ENCODE results near the gene SPDYE4.
"Not testable (repeated sequence)": the region's sequence is repeated elsewhere in the genome, so short reads cannot be mapped to it uniquely, and the experiment has no call there.

Gene SPDYE4, protein sequence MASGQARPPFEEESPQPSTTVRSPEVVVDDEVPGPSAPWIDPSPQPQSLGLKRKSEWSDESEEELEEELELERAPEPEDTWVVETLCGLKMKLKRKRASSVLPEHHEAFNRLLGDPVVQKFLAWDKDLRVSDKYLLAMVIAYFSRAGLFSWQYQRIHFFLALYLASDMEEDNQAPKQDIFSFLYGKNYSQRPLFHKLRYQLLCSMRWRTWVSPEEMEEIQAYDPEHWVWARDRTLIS

DNA sequence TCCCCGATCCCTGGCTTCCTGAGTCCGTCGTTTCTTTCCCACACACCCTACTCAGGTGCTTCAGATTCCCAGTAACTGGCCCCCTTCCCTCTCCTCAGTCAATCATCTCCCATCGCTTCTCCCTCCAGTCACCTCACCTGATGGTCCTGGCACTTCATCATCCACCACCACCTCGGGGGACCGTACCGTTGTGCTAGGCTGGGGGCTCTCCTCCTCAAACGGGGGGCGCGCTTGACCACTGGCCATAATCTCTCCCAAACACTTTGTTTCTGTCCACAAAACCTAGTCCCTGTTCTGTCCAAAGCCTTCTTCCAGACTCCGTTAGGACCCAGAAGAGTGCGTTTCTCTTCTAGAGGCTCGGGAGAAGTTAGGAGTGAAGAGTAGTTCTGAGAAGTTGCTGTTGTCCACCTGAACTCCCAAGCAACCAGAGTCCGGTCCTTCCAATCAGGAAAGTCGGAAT lies at the start of gene SPDYE4:
Gene SPDYE4 (minus strand): TSS at position 410 of the 460 bp plus-strand sequence. CDS start 164 bp downstream, at position 246.
- no peak for DNase-seq (ENCODE audit: low read depth)

DNA sequence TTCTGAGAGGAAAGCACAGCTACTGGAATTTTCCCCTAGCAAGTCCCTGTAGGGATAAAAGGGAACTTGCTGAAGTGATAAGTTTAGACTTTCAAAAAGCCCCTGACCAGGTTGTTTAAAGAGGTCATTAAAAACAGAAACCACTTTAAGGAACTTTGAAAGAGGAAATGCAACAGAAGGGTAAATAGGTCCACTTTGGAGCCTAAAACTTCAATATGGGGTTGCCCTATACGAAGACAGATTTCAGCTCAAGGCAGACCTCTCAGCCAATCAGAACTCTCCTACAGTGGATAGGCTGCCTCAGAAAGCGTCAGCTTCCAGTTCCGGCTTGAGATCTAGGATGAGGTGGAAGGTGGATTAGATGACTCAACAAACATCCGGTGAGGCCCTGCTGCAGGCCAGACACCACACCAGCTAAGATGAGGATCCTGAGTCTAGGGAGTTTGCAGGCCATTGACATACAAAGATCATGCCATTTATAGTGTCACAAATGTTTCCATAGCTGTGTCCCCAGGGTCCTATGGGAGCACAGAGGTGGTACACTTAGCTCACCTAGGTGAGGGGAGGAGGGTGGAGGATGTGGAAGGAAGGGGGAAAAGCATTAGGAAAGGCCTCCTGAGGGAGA lies 48.7 kb upstream of the SPDYE4 start:
- no peak for DNase-seq (ENCODE audit: low read depth)

DNA sequence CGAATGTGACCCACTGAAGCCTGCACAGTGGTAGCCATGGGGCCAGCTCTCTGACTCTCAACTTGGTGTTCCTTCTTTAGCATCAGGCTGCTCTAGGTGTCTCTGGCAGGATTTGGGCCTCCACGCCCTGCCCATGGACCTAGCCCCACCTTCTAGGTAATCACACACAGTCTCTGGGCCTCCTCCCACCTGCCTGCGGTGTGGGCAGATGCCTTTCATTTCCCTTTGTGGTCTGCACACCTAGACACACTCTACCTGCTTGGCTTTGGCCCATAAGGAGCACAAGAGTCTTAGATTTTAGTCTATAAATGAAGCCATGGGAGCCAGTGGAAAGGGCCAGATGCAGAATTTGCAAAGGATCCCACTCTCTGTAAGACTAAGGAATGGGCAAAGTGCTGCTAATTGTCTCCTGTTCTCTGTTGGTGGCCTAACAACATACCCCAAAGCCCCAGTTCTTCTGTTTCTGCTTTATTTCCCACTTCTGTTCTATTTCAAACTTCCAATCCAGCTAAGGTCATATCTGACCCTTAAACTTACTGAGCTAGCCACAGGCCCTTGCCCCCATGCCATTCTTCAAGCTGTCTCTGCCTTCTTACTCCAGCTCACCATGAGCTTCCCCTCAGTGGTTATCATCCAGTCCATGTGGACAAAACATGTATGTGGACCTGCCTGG lies 48.0 kb upstream of the SPDYE4 start:
- DNase-seq (ENCODE audit: low read depth), result no peak

DNA sequence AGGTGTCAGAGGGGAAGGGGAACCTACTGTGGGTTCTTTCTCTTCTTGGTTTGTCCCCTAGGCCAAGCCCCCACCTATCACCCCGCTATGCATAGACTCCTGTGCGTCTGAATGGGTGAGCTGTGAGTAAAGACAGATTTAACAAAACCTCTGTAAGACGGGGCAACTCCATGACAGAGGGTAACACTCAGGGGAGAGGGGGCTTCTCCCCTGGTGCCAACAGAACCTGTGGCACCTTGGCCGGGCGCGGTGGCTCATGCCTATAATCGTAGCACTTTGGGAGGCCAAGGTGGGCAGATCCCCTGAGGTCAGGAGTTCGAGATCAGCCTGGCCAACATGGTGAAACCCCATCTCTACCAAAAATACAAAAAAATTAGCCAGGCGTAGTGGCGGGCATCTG lies 47.0 kb upstream of the SPDYE4 start:
- not testable (repeated sequence) for DNase-seq (ENCODE audit: low read depth)

DNA sequence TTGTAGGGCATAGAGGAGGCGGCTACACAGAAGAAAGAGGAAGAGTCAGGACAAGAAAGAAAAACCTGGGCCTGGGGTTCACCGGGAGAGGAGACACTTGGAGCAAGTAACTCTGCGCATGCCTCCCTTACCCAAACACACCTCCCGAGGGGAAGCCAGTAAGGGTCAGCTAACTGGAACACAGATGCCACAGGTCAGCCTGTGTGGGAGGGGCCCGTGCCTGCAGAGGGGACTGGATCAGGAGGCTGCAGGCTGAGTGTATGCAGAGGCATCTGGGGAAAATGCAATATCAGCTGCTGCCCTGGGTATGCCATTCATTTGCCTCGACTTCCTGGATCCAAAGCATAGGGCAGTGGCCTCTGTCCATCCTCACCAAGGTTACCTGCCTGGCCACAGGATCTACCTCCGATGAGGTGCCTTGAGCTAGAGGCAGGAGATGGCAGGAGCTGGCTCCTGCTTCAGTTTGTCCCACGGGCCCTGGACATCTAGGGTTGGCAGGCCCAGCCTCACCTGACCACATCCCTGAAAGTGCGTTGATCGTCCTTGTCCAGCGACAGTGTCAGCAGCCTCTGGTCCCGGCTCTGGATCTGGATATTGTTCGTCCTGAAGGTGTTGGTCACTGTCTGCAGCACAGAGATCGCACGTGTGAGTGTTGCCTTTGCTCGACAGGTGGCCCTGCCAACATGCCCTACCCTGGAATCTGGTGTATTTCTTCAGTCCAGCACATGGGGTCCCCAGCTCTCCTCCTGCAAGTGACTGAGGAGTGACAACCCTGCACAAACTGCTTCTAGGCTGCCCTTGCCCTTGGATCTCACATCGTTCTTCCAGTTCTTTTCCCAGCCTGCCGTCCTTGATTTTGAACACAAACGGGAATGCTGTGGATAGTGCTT lies 45.4 kb upstream of the SPDYE4 start:
- DNase-seq (ENCODE audit: low read depth), result no peak

DNA sequence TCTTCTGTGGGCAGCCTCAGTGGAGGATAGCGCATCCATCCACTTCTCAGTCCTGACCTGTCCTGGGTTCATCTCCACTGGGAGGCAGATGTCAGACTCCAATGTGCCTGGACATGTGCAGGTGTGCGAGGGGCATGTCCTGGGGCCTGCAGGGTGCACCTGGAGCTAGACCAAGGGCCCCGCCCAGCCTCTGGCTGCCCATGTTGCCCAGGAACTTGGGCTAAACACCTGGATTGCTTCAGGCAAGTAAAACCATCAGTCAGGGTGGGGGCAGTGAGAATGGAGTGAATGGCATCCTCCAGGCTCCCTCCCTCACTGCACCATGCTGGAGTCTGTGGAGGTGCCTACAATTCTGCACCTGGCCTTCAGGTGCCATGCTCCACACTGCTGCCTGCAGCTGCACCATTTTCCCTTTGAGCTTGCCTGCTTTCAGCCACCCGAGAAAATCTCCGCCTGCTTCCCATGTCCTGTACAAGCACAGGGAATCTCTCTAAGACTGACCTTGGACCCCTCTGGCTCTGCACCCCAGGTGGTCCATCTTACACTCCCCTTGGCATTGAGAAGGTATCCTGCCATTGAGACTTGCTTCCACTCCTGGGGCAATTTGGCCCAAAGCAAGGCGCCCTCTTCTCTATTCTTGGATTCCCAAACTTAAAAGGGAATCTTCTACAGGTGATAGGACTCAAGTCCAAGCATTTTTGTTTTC lies 42.9 kb upstream of the SPDYE4 start:
- DNase-seq (ENCODE audit: low read depth), result no peak

DNA sequence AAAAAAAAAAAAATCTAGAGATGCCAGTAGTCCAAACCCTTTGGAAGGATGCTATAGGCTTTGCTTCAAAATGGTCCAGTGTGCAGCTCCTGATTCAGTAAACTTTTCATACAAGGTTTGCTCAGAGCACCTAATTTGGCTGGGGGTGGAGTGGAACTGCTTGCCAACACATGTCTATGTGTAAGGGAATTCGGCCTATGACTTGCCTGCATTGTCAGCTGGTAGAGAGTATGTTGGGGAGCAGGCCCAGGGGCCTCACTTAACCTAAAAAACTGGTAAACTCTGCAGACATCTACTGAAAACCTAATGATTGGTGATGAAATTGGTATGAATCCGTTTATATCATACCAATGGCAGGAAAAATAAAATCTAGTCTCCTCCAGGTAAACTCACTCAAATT lies 42.3 kb upstream of the SPDYE4 start:
- no peak for DNase-seq (ENCODE audit: low read depth)

DNA sequence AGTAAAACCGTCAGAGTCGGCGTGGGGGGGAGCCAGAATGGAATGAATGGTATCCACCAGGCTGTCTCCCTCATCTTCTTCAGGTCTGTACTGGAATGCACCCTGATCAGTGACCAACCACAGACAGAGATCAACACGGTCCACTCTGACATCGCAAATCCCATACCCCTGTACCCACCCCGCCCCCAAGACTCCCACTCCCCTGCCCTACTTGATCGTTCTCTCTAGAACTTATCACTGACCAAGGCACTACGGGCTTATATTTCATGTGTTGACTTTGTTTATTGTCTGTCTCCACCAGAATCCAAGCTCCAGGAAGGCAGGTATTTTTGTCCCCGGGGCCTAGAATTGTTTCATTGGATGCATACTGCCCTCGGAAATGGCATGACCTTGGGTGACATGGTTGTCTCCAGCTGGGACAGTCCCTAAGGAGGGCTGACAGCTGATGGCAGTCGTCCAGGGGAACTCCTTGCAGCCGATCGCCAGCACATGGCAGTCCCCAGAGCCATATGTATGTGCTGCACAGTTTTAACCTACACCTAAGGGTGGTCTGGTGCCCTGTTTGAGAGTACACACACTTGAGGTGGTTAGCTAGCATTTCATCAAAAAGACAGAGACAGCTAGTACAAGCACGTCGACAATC lies 41.3 kb upstream of the SPDYE4 start:
- no peak for DNase-seq (ENCODE audit: low read depth)

DNA sequence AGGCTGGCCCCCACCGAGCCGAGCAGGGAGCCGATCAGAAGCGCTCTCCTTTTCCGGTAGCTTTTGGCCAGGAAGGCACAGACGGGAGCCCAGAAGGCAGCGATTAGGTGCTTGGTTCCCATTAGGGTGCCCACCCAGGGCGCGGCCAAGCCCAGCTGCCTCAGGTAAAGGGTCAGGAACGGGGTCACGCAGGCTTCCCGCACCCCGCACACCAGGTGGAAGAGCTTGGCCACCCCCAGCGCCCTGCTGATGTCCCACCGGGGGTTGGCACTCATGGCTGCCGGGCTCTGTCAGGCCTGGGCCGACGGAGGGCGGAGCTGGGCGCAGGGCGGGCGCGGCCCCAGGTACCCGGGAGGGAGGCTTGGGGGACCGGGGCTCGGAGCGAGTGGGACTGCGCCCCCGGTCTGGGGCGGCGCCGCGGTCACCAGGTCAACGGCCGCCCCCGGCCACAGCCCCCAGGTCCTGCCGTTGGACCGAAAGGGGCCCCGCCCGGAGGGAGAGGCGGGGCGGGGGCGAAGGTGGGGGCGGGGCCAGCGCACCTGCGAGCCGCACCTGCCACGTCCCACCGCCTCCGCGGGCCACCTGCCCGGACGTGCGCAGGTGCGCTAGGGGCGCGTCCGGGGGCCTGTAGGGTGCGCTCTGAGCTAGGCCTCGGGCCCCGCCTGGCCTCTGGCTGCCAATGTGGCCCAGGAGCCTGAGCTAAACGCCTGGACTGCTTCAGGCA lies 40.7 kb upstream of the SPDYE4 start, which contains the start of gene MFSD6L:
Gene MFSD6L (minus strand): TSS at position 520 of the 724 bp plus-strand sequence. CDS start 245 bp downstream, at position 275.
- no peak for DNase-seq (ENCODE audit: low read depth)

DNA sequence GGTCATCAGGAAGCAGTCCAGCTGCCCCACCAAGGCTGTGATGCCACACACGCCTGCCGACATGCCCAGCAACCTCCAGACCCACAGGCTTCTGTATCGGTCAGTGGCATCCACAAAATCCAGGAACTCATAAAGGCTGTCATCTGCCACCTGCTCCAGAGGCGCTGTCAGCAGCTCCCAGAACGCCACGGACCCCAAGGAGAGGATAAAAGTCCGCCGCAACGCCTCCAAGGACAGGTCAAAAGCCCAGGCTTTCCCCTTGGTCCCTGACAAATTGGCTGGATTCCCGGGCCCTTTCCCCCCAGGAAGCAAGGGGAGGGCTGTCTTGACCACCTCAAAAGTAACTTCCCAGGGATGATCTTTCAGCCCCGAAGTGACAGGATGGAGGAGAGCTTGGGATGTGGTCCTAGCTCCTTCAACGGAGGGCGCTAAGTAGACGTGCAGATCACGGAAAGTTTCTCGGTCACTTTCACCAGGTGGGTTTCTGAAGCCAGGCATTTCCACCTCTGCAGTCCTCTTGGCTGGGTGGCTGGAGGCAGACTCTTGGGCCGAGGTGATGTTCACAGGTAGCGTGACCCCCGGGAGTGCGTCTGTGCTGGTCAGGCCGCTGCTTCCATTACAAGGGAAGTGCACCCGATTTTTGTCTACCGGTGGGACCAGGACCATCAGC lies 40.0 kb upstream of the SPDYE4 start:
- DNase-seq (ENCODE audit: low read depth), result no peak

DNA sequence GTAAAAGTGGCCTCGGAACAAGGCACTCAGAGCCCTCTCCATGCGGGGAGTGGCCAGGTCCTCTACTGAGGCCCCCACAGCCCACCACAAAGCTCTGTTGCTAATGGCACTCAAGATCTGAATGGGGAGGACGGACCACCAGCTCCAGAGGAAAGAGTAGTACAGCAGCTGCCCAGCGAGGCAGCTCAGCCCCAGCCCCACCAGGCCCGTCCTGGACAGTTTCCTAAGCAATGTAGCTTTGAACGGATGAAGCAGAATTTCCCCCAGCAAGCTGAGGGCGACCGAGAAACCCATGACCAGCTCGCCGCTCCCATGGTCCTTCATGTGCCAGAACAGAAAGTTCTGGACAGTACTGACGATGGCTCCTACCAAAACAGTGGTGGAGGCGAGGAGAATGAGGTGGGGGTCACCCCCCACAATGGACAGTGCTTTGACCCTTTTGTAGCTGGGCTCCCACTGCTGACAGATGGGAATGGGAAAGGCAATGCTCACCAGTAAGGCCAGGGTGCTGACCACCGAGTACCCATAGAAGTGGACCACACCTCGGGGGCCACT lies 39.4 kb upstream of the SPDYE4 start:
- no peak for DNase-seq (ENCODE audit: low read depth)

DNA sequence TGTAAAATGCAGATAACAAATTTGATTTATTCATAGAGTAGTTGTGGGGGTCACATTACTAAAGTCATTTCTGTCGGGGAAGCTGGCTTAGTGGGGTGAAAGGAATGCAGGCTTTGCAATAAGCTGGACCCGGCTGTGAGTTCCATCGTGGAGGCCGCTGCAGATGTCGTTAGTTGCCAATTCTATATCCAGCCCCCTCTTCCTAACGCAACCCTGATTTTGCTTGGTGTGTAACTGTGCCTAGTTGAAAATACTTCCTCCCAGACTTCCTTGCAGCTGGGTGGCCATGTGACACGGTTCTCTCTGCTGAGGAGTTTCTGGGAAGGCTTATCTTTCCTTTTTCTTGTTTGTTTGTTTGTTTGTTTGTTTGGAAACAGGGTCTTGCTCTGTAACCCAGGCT lies 36.3 kb upstream of the SPDYE4 start:
- no peak for DNase-seq (ENCODE audit: low read depth)

DNA sequence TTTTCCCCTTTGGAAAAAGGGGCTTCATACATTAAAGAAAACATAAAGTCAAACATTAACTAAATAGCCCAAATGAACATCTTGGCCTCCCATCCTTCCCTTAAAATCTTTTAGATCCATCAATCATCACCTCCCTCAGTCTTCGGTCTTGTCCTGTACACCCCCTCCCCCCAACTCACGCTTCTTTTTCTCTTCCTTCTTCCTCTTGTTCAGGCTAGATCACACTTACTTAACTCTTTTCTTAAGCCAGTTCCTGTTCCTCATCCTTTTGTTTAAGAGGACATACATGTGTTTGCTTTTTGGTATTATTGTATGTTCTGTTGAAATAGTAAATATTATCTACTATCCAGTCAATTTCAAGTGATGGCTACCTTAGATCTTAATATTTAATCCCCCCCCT lies 35.3 kb upstream of the SPDYE4 start:
- no peak for DNase-seq (ENCODE audit: low read depth)

DNA sequence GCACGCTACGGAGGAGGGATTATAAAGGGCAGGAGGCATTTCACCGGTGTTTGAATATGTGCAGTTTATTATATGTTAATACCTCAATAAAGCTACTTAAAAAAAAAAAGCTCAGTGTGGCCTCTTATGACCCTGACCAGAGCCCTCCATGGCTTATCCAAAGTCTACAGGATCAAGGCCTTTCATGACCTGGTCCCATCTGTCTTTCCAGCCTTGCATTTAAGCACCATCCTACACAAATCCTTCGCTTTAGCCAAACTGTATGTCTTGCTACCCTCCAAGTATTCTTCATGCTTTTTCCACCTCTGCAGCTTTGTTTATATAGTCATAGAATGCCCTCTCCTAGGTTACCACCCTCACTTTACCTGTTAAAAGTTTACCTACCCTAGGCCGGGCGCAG lies 34.3 kb upstream of the SPDYE4 start:
- no peak for DNase-seq (ENCODE audit: low read depth)

DNA sequence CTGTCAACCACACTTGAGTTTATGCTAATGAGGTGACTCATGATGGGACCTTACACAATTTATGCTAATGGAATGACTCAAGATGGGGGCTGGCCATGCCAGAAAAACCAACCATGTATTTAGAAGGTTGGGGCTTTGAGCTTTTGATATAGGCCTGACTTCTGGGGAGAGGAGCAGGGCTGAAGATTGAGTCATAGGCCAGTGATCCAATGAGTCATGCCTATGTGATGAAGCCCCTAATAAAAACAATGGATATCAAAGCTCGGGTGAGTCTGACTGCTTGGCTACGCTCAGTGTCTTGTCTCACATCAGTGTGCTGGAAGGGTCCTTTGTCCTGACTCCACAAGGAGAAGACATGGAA lies 33.5 kb upstream of the SPDYE4 start:
- no peak for DNase-seq (ENCODE audit: low read depth)

DNA sequence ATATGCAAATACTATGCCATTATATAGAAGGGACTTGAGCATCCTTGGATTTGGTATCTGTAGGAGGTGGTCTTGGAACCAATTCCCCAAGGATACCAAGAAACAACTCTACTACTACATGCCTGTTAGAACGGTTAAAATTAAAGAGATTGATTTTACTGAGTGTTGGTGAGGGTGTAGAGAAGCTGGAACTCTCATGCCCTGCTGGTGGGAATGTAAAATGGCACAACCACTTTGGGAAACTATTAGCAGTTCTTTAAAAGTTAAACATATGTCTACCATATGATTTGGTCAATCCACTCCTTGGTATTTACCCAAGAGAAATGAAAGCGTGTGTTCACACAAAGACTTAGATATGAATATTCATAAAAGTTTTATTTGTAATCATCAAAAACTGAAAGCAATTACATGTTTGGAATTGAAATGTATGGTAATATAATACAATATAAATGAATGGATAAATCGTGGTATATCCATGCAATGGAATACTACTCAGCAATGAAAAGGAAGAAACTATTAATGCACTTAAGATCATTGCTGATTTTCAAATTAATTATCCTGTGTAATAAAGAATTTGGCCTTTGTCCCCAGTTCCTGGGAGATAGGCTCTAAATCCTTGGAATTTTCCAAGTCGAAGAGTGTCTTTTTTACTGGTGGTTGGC lies 33.0 kb upstream of the SPDYE4 start:
- no peak for DNase-seq (ENCODE audit: low read depth)

DNA sequence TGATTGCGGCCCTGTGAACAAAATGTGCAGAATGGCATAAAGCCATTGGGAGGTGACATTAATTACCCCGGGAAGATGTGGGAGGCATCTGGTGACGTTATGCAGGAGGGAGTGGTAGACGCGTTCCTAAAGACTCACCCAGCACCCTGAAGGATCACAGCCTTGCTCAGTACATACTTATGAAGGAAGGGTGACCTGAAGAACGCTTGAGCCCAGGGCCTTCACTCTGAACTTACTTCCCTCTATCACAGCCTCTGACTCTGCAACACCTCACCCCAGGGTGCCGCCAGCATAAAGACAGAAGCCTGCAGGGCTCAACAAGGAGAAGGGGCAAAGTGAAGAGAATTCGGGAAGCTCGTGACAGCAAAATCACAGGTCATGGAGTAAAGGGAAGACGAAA lies 31.4 kb upstream of the SPDYE4 start:
- no peak for DNase-seq (ENCODE audit: low read depth)

DNA sequence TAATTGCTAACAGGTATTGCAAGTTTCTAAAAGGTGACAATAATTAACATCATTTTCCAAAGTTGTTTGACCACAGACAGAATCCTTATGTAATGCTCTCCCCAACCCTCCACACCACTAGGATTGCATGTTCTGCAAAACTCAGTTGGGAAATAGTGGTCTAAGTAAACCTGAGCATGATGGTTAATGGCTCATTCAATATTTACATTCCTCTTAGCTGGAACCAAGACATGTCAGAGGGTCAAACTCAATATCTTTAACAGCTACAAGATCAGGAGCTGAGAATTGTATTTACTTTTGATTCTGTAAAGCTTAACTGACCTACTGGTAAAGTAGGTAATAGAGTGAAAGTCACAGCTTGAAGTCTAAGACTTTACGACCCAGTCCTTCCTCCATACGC lies 30.7 kb upstream of the SPDYE4 start:
- DNase-seq (ENCODE audit: low read depth), result no peak

Measured in activated T-cell treated with anti-CD3 and anti-CD28 coated beads for 48 hours (primary cell).